ENCODE results near the gene LRP6. TPM values are rescaled to one million over a fixed set of nuclear protein-coding genes. Genes with fewer than 3 reads are reported as not detected.

The LRP6 gene
- total RNA-seq, 1 experiment from 2014 or later = 28.1 TPM

- no peak for DNase-seq (ENCODE audit: low read depth, low spot score)
- Histone ChIP-seq H3K9ac (ENCODE audit: low read length) (no peak overlapping the region), H3K79me2 (ENCODE audit: insufficient read depth, low read length) (no peaks in the 10 kb centered on the region), H3K27me3 (ENCODE audit: insufficient read depth, low read length) (no peaks in the 10 kb centered on the region), H3K4me2 (ENCODE audit: low read length) (no peak overlapping the region), H4K20me1 (ENCODE audit: insufficient read depth) (no peaks in the 10 kb centered on the region), H3K27ac (ENCODE audit: low read depth, low read length) (no peak overlapping the region), H3K4me1 (ENCODE audit: control insufficient read depth in 1 of 2, insufficient read depth in 2 of 2, low read length in 2 of 2) (no peaks in the 10 kb centered on the region), H3K9me2 (ENCODE audit: insufficient read depth) (no peaks in the 10 kb centered on the region), H3K9me3 (ENCODE audit: control insufficient read depth in 1 of 2, insufficient read depth in 1 of 2, low read depth in 1 of 2, low read length in 2 of 2) (no peaks in the 10 kb centered on the region), H2AFZ (ENCODE audit: low read depth, low read length, poor library complexity, severe bottlenecking) (no peak overlapping the region), H3K4me3 (replicated peaks in 1 of 2; ENCODE audit: low read depth in 1 of 2, low read length in 2 of 2) (no peak overlapping the region), H3K36me3 (ENCODE audit: control insufficient read depth in 1 of 2, insufficient read depth in 2 of 2, low read length in 2 of 2) (peaks cover 3 to 10% of the 10 kb centered on the region in 2 experiments; a peak in 3 of 4 replicates)
- CTCF ChIA-PET = no interaction called here
- POLR2A ChIA-PET = no interaction called here
- RAD21 ChIA-PET (ENCODE audit: low non-redundant PET in 1 of 2, low total read pairs in 2 of 2, uncharacterized antibody in 2 of 2, unreplicated experiment in 2 of 2) = no interaction called here
- BruUV-seq (replicated peaks) = no TSS peak
- intact Hi-C loops (cut with micrococcal nuclease) = no loop called here
- ATAC-seq = no peak
- TF ChIP-seq ATF3 (IDR thresholded peaks at IDR 0.05) (no peak), SRF (IDR thresholded peaks at IDR 0.05; ENCODE audit: low read depth) (no peak)
Observed at GRCh38 chr12:12123036-12123604, 143.7 kb downstream of the LRP6 start.

GRCh38 chr12:12121061-12121460 is 145.8 kb downstream of the LRP6 start:
- no TSS peak for BruUV-seq (replicated peaks)
- no peak overlapping the region for H3K4me2 ChIP-seq (ENCODE audit: low read length)
- ChIA-PET POLR2A (interaction anchor here (1.0 kb wide), 1 partner anchor 10 kb away, joined by 3 read pairs; no protein-coding TSS in a partner anchor), CTCF (no interaction called here), RAD21 (ENCODE audit: low non-redundant PET in 1 of 2, low total read pairs in 2 of 2, uncharacterized antibody in 2 of 2, unreplicated experiment in 2 of 2) (no interaction called here)
- no peak overlapping the region for H3K27ac ChIP-seq (ENCODE audit: low read depth, low read length)
- no peaks in the 10 kb centered on the region for H4K20me1 ChIP-seq (ENCODE audit: insufficient read depth)
- ATAC-seq (no peak), DNase-seq (ENCODE audit: low read depth, low spot score) (no peak)
- no peaks in the 10 kb centered on the region for H3K9me3 ChIP-seq (ENCODE audit: control insufficient read depth in 1 of 2, insufficient read depth in 1 of 2, low read depth in 1 of 2, low read length in 2 of 2)
- no peak overlapping the region for H3K4me3 ChIP-seq (replicated peaks in 1 of 2; ENCODE audit: low read depth in 1 of 2, low read length in 2 of 2)
- TF ChIP-seq ZBTB33 (IDR thresholded peaks at IDR 0.05; ENCODE audit: extremely low read depth, insufficient replicate concordance, low read length) (no peak), REST (IDR thresholded peaks at IDR 0.05; ENCODE audit: low read depth) (no peak), SIN3A (IDR thresholded peaks at IDR 0.05; ENCODE audit: low read depth) (no peak), CBX3 (IDR thresholded peaks at IDR 0.05; ENCODE audit: low read depth) (no peak), EGR1 (IDR thresholded peaks at IDR 0.05; ENCODE audit: low read depth) (no peak), EZH2 (IDR thresholded peaks at IDR 0.05) (no peak)
- H3K9ac ChIP-seq (ENCODE audit: low read length) = no peak overlapping the region
- intact Hi-C loops (cut with micrococcal nuclease) = no loop called here
- peaks cover 3 to 10% of the 10 kb centered on the region in 2 experiments; a peak in 3 of 4 replicates for H3K36me3 ChIP-seq (ENCODE audit: control insufficient read depth in 1 of 2, insufficient read depth in 2 of 2, low read length in 2 of 2)
- H3K79me2 ChIP-seq (ENCODE audit: insufficient read depth, low read length) = no peaks in the 10 kb centered on the region
- no peaks in the 10 kb centered on the region for H3K27me3 ChIP-seq (ENCODE audit: insufficient read depth, low read length)
- H2AFZ ChIP-seq (ENCODE audit: low read depth, low read length, poor library complexity, severe bottlenecking) = no peak overlapping the region
- no peaks in the 10 kb centered on the region for H3K9me2 ChIP-seq (ENCODE audit: insufficient read depth)
- H3K4me1 ChIP-seq (ENCODE audit: control insufficient read depth in 1 of 2, insufficient read depth in 2 of 2, low read length in 2 of 2) = no peaks in the 10 kb centered on the region

All from HCT116 (cell line).